ENCODE results near the gene REEP1. TPM values are rescaled to one million over a fixed set of nuclear protein-coding genes. Genes with fewer than 3 reads are reported as not detected.
A peak's percentile ranks its signal among the peaks of the same experiment; 100 is the strongest.

Gene REEP1
- total RNA-seq, 8 experiments from 2014 or later, result 0.31 to 98.1 (median 41.6) TPM

DNA sequence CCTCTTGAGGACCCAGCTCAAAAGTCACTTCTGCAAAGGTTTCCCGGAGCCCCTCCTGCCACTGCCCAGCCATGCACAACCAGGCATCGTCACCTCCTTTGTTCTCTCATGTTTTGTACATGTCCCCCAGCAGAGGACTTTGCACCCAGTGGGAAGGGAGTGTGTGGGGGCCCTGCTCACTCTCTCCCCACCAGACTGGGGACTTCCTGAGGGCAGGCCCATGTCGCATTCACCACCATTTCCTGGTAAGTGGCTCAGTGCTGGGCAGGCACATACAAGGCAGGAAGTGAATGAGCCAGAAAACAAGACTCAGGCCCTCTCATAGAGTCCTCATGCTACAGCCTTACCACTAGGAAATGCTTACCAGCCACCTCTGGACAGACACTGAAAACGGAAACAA lies 119.3 kb downstream of the REEP1 start:
- Histone ChIP-seq H3K4me1 (replicated peaks in 1 of 2) (peaks cover 10 to 17% of the 10 kb centered on the region in 2 donors), H3K27ac (no peak overlapping the region), H3K4me3 (no peak overlapping the region)
- in situ Hi-C loops (cut with MboI; ENCODE audit: low pct_unique_long_range_greater_than_20kb in 2 of 9, low sequenced_read_pairs in 9 of 9, unreplicated experiment in 9 of 9), result loop anchor here in 1 of 9 experiments (25.0 kb wide), 1 partner anchor 144 kb away; no protein-coding TSS in a partner anchor
- no peak for ATAC-seq (replicated peaks in 6 of 8)
- 60 to 100% (median 89%) methylated on average over 1 to 4 of the region's 4 CpGs; no CpG with 5 or more reads in 4 of the 10 experiments for WGBS, 10 experiments

GRCh38 chr2:86216575-86217555 lies 120.6 kb downstream of the REEP1 start:
- WGBS, 10 experiments, result 28 to 87% (median 79%) methylated on average over 2 to 13 of the region's 13 CpGs
- no peak overlapping the region for H3K27ac ChIP-seq
- in situ Hi-C loops (cut with MboI; ENCODE audit: low pct_unique_long_range_greater_than_20kb in 2 of 9, low sequenced_read_pairs in 9 of 9, unreplicated experiment in 9 of 9), result loop anchor here in 1 of 9 experiments (25.0 kb wide), 1 partner anchor 145 kb away; no protein-coding TSS in a partner anchor
- H3K4me3 ChIP-seq, result no peak overlapping the region
- H3K4me1 ChIP-seq (replicated peaks in 1 of 2), result peaks cover 0 to 7% of the 10 kb centered on the region in 2 donors
- ATAC-seq (replicated peaks in 6 of 8), result peak in 7 of 8 experiments; percentile 23 to 87 (median 69)

DNA sequence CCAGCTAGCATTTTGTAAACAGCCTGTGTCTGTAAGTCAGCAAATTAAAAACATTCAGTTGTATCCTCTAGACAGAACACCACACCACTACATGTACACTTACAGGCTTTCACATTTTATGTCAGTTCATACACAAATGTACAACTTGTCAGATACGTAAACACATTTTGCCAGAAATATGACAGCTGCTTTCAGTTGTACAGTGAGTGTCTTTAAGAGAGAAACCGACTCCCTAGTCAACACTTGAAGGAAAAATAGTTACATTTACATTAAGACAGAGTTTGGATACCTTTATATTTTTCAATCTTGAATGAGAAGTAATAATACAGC lies 123.0 kb downstream of the REEP1 start:
- H3K4me1 ChIP-seq (replicated peaks in 1 of 2), result peaks cover 0 to 7% of the 10 kb centered on the region in 2 donors
- no peak overlapping the region for H3K4me3 ChIP-seq
- H3K27ac ChIP-seq, result no peak overlapping the region
- in situ Hi-C loops (cut with MboI; ENCODE audit: low pct_unique_long_range_greater_than_20kb in 2 of 9, low sequenced_read_pairs in 9 of 9, unreplicated experiment in 9 of 9), result loop anchor here in 1 of 9 experiments (25.0 kb wide), 1 partner anchor 148 kb away; no protein-coding TSS in a partner anchor
- WGBS, 10 experiments, result 20 to 100% (median 90%) methylated on average over 1 to 2 of the region's 2 CpGs; no CpG with 5 or more reads in 2 of the 10 experiments
- ATAC-seq (replicated peaks in 6 of 8), result no peak

GRCh38 chr2:86213699-86214502 lies 123.5 kb downstream of the REEP1 start:
- no peak overlapping the region for H3K27ac ChIP-seq
- no peak overlapping the region for H3K4me3 ChIP-seq
- no peak for ATAC-seq (replicated peaks in 6 of 8)
- H3K4me1 ChIP-seq (replicated peaks in 1 of 2), result peaks cover 0 to 7% of the 10 kb centered on the region in 2 donors
- 67 to 100% (median 92%) methylated on average over 1 to 3 of the region's 4 CpGs; no CpG with 5 or more reads in 1 of the 10 experiments for WGBS, 10 experiments
- in situ Hi-C loops (cut with MboI; ENCODE audit: low pct_unique_long_range_greater_than_20kb in 2 of 9, low sequenced_read_pairs in 9 of 9, unreplicated experiment in 9 of 9), result loop anchor here in 1 of 9 experiments (25.0 kb wide), 1 partner anchor 148 kb away; no protein-coding TSS in a partner anchor

GRCh38 chr2:86213056-86213455 lies 124.4 kb downstream of the REEP1 start:
- in situ Hi-C loops (cut with MboI; ENCODE audit: low pct_unique_long_range_greater_than_20kb in 2 of 9, low sequenced_read_pairs in 9 of 9, unreplicated experiment in 9 of 9), result loop anchor here in 1 of 9 experiments (25.0 kb wide), 1 partner anchor 149 kb away; no protein-coding TSS in a partner anchor
- no peak for ATAC-seq (replicated peaks in 6 of 8)
- no peak overlapping the region for H3K4me3 ChIP-seq

DNA sequence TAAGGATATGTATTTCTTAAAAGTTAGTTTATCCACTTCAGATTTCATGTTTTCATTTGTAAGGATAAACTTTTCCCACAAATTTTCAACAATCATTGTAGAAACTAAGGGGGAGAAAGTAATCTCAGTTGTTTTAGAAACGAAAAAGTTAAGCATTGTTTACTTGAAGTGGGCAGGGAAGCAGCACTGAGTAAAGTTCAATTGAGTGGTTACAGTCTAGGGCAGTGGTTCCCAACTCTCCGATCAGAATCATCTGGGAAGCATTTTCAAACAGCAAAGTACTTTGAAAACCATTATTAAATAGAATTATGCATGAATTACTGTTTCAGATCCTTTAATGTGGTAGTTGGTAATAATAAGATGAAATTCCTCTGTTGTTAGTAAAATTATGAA lies 125.6 kb downstream of the REEP1 start:
- no peak overlapping the region for H3K27ac ChIP-seq
- 11 to 95% (median 89%) methylated on average over 1 to 2 of the region's 2 CpGs; no CpG with 5 or more reads in 2 of the 10 experiments for WGBS, 10 experiments
- ATAC-seq (replicated peaks in 6 of 8), result no peak

More at GRCh38 chr2:86213056-86213455, 124.4 kb downstream of the REEP1 start:
- no peak overlapping the region for H3K27ac ChIP-seq
- H3K4me1 ChIP-seq (replicated peaks in 1 of 2), result peaks cover 0 to 7% of the 10 kb centered on the region in 2 donors
- WGBS, 10 experiments, result 0 to 100% (median 90%) methylated on average over 1 of the region's 1 CpG; no CpG with 5 or more reads in 1 of the 10 experiments

DNA sequence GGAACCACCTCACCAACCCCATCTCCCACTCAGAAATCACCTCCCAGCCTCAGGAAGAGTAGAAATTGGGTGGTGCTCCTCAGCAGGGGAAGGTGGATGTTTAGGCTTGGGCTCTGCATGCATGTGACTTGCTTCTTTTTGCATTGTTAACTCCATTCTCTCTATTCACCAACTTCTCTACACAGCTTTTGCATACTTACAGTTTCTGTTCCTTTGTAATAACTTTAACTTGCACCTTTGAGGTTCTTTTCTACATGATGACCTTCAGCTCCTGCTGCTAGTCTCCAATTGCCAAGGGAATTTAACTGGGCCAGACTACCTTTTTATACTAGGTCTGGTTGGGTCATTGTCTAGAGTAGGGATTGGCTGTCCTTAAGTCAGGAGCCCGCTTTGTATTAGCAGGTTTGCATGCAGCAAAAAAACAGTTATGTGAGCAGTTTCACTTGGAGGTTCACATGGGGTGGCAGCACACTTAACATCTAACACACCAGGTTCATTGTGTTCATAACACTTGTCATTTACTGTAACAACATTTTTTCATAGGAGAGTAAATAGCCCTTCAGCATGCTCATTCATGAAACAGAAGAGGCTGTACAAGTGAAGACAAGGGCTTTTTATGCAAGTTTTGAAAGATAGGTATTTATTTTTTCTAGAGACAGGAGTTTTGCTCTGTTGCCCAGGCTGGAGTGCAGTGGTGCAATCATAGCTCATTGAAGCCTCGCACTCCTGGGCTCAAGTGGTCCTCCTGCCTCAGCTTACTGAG lies 126.2 kb downstream of the REEP1 start:
- Histone ChIP-seq H3K4me1 (replicated peaks in 1 of 2) (no peaks in the 10 kb centered on the region), H3K27ac (no peak overlapping the region), H3K4me3 (no peak overlapping the region)
- ATAC-seq (replicated peaks in 6 of 8), result peak in 2 of 8 experiments; percentile 46 to 69
- in situ Hi-C loops (cut with MboI; ENCODE audit: low pct_unique_long_range_greater_than_20kb in 2 of 9, low sequenced_read_pairs in 9 of 9, unreplicated experiment in 9 of 9), result loop anchor here in 1 of 9 experiments (25.0 kb wide), 1 partner anchor 151 kb away; no protein-coding TSS in a partner anchor
- 76 to 100% (median 100%) methylated on average over 1 to 2 of the region's 2 CpGs; no CpG with 5 or more reads in 3 of the 10 experiments for WGBS, 10 experiments

More for the DNA sequence above, 125.6 kb downstream of the REEP1 start:
- Histone ChIP-seq H3K4me1 (replicated peaks in 1 of 2) (no peaks in the 10 kb centered on the region), H3K4me3 (no peak overlapping the region)
- in situ Hi-C loops (cut with MboI; ENCODE audit: low pct_unique_long_range_greater_than_20kb in 2 of 9, low sequenced_read_pairs in 9 of 9, unreplicated experiment in 9 of 9), result loop anchor here in 1 of 9 experiments (25.0 kb wide), 1 partner anchor 151 kb away; no protein-coding TSS in a partner anchor

GRCh38 chr2:86204458-86204857 lies 133.0 kb downstream of the REEP1 start:
- peaks cover 15 to 20% of the 10 kb centered on the region in 2 donors for H3K4me1 ChIP-seq (replicated peaks in 1 of 2)
- no peak overlapping the region for H3K4me3 ChIP-seq
- 75 to 100% (median 97%) methylated on average over 1 to 7 of the region's 7 CpGs; no CpG with 5 or more reads in 1 of the 10 experiments for whole genome bisulfite sequencing, 10 experiments
- H3K27ac ChIP-seq, result no peak overlapping the region
- in situ Hi-C loops (cut with MboI; ENCODE audit: low pct_unique_long_range_greater_than_20kb in 2 of 9, low sequenced_read_pairs in 9 of 9, unreplicated experiment in 9 of 9), result loop anchor here in 1 of 9 experiments (25.0 kb wide), 1 partner anchor 158 kb away; no protein-coding TSS in a partner anchor
- no peak for ATAC-seq (replicated peaks in 6 of 8)

DNA sequence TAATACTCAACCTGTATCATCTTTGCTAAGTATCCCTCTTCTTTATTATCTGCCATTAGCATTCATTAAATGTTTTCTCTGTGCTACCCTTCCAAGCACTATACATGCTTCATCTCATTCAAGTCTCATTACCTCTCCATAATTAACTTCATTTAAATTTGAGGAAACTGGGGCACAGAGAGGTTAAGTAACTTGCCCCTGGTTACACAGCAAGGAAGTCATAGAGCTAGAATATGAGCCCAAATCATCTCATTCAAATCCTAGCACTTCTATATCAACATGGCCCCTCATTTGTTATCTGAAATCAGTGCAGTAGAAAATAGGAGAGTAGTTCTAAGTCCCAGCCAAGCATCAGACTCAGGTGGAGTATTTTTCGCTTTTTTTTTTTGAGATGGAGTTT lies 133.8 kb downstream of the REEP1 start:
- H3K27ac ChIP-seq, result no peak overlapping the region
- no peak overlapping the region for H3K4me3 ChIP-seq
- no peak for ATAC-seq (replicated peaks in 6 of 8)
- 100% methylated on average over 1 of the region's 1 CpG; no CpG with 5 or more reads in 5 of the 10 experiments for WGBS, 10 experiments
- in situ Hi-C loops (cut with MboI; ENCODE audit: low pct_unique_long_range_greater_than_20kb in 2 of 9, low sequenced_read_pairs in 9 of 9, unreplicated experiment in 9 of 9), result loop anchor here in 1 of 9 experiments (25.0 kb wide), 1 partner anchor 159 kb away; no protein-coding TSS in a partner anchor
- peaks cover 20% of the 10 kb centered on the region in 2 donors for H3K4me1 ChIP-seq (replicated peaks in 1 of 2)

DNA sequence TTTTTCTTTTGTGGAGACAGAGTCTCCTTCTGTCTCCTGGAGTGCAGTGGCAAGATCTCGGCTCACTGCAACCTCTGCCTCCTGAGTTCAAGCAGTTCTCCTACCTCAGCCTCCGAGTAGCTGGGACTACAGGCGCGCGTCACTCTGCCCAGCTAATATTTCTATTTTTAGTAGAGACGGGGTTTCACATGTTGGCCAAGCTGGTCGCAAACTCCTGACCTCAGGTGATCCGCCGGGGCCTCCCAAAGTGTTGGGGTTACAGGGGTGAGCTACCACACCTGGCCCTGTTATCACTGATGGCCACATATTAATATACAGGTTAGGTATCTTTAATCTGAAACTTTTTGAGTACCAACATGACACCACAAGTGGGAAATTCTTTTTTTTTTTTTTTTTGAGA lies 134.7 kb downstream of the REEP1 start:
- 66 to 100% (median 92%) methylated on average over 3 to 9 of the region's 9 CpGs; no CpG with 5 or more reads in 3 of the 10 experiments for WGBS, 10 experiments
- no peak for ATAC-seq (replicated peaks in 6 of 8)
- in situ Hi-C loops (cut with MboI; ENCODE audit: low pct_unique_long_range_greater_than_20kb in 2 of 9, low sequenced_read_pairs in 9 of 9, unreplicated experiment in 9 of 9), result loop anchor here in 1 of 9 experiments (25.0 kb wide), 1 partner anchor 160 kb away; no protein-coding TSS in a partner anchor
- Histone ChIP-seq H3K27ac (no peak overlapping the region), H3K4me1 (replicated peaks in 1 of 2) (peaks cover 20% of the 10 kb centered on the region in 2 donors), H3K4me3 (no peak overlapping the region)

DNA sequence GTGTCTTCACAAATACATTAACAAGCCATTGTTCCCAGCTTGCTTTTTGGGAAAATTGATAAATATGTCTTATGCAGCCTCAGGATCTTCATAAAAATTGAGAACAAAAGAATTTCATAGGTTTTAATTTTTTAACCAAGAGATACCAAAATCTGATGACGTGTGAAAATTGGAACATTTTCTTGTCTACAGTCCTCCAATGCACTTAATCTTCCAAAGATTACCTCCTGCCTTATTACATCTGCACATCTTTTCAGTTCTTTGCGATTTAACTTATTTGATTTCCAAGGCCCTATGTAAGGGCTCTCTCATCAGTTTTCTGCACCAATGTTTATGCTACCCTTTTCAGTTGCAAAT lies 135.1 kb downstream of the REEP1 start:
- Histone ChIP-seq H3K27ac (peak overlapping the region in 1 of 2 donors; percentile 47), H3K4me3 (peak overlapping the region in 3 of 5 donors; percentile 7 to 22 (median 13)), H3K4me1 (replicated peaks in 1 of 2) (peaks cover 20% of the 10 kb centered on the region in 2 donors)
- 45 to 100% (median 65%) methylated on average over 1 to 2 of the region's 2 CpGs; no CpG with 5 or more reads in 1 of the 10 experiments for WGBS, 10 experiments
- in situ Hi-C loops (cut with MboI; ENCODE audit: low pct_unique_long_range_greater_than_20kb in 2 of 9, low sequenced_read_pairs in 9 of 9, unreplicated experiment in 9 of 9), result loop anchor here in 1 of 9 experiments (25.0 kb wide), 1 partner anchor 160 kb away; no protein-coding TSS in a partner anchor
- no peak for ATAC-seq (replicated peaks in 6 of 8)
